GM23248 (cell line): Measurements from ENCODE around the gene ARFGAP3.

Experiments used
- EZH2 ChIP-seq: fragments of 200-600 bp; sonication (generic); IDR thresholded peaks from 2 replicates; pipeline ENCODE4 v1.6.1; 2018; ENCODE audit warnings: antibody characterized with exemption, mild to moderate bottlenecking; ENCODE audit not compliant: insufficient read depth, poor library complexity, severe bottlenecking
- EZH2phosphoT487 ChIP-seq: fragments of 200-600 bp; sonication (generic); IDR thresholded peaks from 2 replicates; pipeline ENCODE4 v1.6.1; 2018; ENCODE audit warnings: antibody characterized with exemption, moderate library complexity, mild to moderate bottlenecking, low read depth; ENCODE audit not compliant: insufficient read depth

- no peak for TF ChIP-seq EZH2
- no peak for TF ChIP-seq EZH2phosphoT487
Observed at GRCh38 chr22:42865536-42865935, 8.5 kb upstream of the ARFGAP3 start.
